Gastroesophageal sphincter (tissue), 3 donors: Measurements from ENCODE around the gene TNFRSF19.

ENCODE experiments used
- CTCF ChIP-seq, 4 experiments: fragments of 200-600 bp in 2 of 4; fragments of 450-650 bp in 2 of 4; sonication (generic) in 1 of 4; IDR thresholded peaks; one replicate each; pipeline ENCODE4 v1.5.1; 2017 to 2019; ENCODE audit warnings: antibody characterized with exemption in 4 of 4, mild to moderate bottlenecking in 2 of 4, moderate library complexity in 2 of 4
- POLR2A ChIP-seq, 2 donors: fragments of 450-650 bp; IDR thresholded peaks; one replicate each; pipeline ENCODE4 v1.6.1; 2017; ENCODE audit warnings: antibody characterized with exemption in 2 of 2, mild to moderate bottlenecking in 2 of 2, moderate library complexity in 1 of 2
- POLR2AphosphoS5 ChIP-seq: sonication (generic); formaldehyde crosslinking; IDR thresholded peaks from one replicate; pipeline ENCODE4 v1.6.1; 2017; ENCODE audit warnings: antibody characterized with exemption

GRCh38 chr13:23627410-23627809, 57.2 kb downstream of the TNFRSF19 start:
- TF ChIP-seq POLR2A (IDR thresholded peaks at IDR 0.05), result no peak
- TF ChIP-seq CTCF (IDR thresholded peaks at IDR 0.05), result no peak
- no peak for TF ChIP-seq POLR2AphosphoS5
